HepG2 (cell line): ENCODE data around the gene CLRN2. TPM values are rescaled to one million over a fixed set of nuclear protein-coding genes. Genes with fewer than 3 reads are reported as not detected.

Source experiments
- FOXO1 ChIP-seq: sonication (generic); formaldehyde crosslinking; IDR thresholded peaks from 2 replicates; pipeline ENCODE4 v1.4.0; 2020; ENCODE audit warnings: missing genetic modification reagents
- GABPB1 ChIP-seq: IDR thresholded peaks from 2 replicates; pipeline ENCODE4 v1.6.1; 2016; ENCODE audit warnings: mild to moderate bottlenecking, missing genetic modification reagents, moderate library complexity, missing compliant biosample characterization
- HDAC6 ChIP-seq: fragments of 200-600 bp; sonication (generic); IDR thresholded peaks from 2 replicates; pipeline ENCODE4 v1.7.0; 2017; ENCODE audit warnings: mild to moderate bottlenecking, antibody characterized with exemption, low read length, low read depth
- KLF9 ChIP-seq: IDR thresholded peaks from 2 replicates; pipeline ENCODE4 v1.6.1; 2016; ENCODE audit warnings: low read depth
- SAP130 ChIP-seq: IDR thresholded peaks from 2 replicates; pipeline ENCODE4 v1.6.1; 2016; ENCODE audit warnings: low read depth
- TBX2 ChIP-seq: sonication (generic); formaldehyde crosslinking; IDR thresholded peaks from 2 replicates; pipeline ENCODE4 v1.5.0; 2020; ENCODE audit warnings: missing genetic modification reagents, mild to moderate bottlenecking, borderline replicate concordance
- ZNF276 ChIP-seq: sonication (generic); formaldehyde crosslinking; IDR thresholded peaks from 2 replicates; pipeline ENCODE4 v1.4.0; 2020; ENCODE audit warnings: mild to moderate bottlenecking, low read depth, missing genetic modification reagents
- ZNF317 ChIP-seq: sonication (generic); formaldehyde crosslinking; IDR thresholded peaks from 2 replicates; pipeline ENCODE4 v1.5.0; 2020; ENCODE audit warnings: mild to moderate bottlenecking, missing genetic modification reagents
- ZNF333 ChIP-seq: sonication (generic); formaldehyde crosslinking; IDR thresholded peaks from 2 replicates; pipeline ENCODE4 v1.4.0; 2020; ENCODE audit warnings: mild to moderate bottlenecking, missing genetic modification reagents, borderline replicate concordance
- ZNF343 ChIP-seq: sonication (generic); formaldehyde crosslinking; IDR thresholded peaks from 2 replicates; pipeline ENCODE4 v1.4.0; 2020; ENCODE audit warnings: mild to moderate bottlenecking, missing genetic modification reagents
- ZNF513 ChIP-seq: sonication (generic); formaldehyde crosslinking; conservative IDR thresholded peaks from 2 replicates; pipeline ENCODE4 v1.5.0; 2020; ENCODE audit warnings: missing genetic modification reagents
- ZNF746 ChIP-seq: sonication (generic); formaldehyde crosslinking; IDR thresholded peaks from 2 replicates; pipeline ENCODE4 v1.8.0; 2022; ENCODE audit warnings: mild to moderate bottlenecking, missing genetic modification reagents
- ZNF777 ChIP-seq: sonication (generic); formaldehyde crosslinking; IDR thresholded peaks from 2 replicates; pipeline ENCODE4 v1.4.0; 2020; ENCODE audit warnings: missing genetic modification reagents
- ZSCAN20 ChIP-seq: sonication (generic); formaldehyde crosslinking; IDR thresholded peaks from 2 replicates; pipeline ENCODE4 v1.4.0; 2020; ENCODE audit warnings: missing genetic modification reagents, mild to moderate bottlenecking, borderline replicate concordance
- polyA plus RNA-seq, 8 experiments: library from polyadenylated mRNA; depleted of rRNA in 3 of 8; stranded (reverse) in 7 of 8; unstranded in 1 of 8; fragments of >200 nt; fragmentation: Illumina TruSeq in 4 of 8; extraction: Trizol in 4 of 8; gene quantifications; 2 replicates each; pipeline versions ENCODE4 v1.2.1 to v1.2.3, GENCODE V29; 2011 to 2016; ENCODE audit warnings: low read depth in 4 of 8, missing spikeins in 1 of 8, mixed read lengths in 1 of 8; ENCODE audit not compliant: insufficient read depth in 1 of 8
- total RNA-seq, 5 experiments: library from RNA; depleted of rRNA; stranded (reverse); fragments of >200 nt; fragmentation: Illumina TruSeq; extraction: Trizol; gene quantifications; 2 replicates each; pipeline ENCODE4 v1.2.3, GENCODE V29; 2016; ENCODE audit warnings: low read depth in 1 of 5
- TF ChIP-seq, protein P1 (sequence below): sonication (generic); formaldehyde crosslinking; IDR thresholded peaks from 2 replicates; pipeline ENCODE4 v1.4.0; 2020; ENCODE audit warnings: missing genetic modification reagents
- TF ChIP-seq, protein P2 (sequence below): sonication (generic); formaldehyde crosslinking; IDR thresholded peaks from 2 replicates; pipeline ENCODE4 v1.4.0; 2020; ENCODE audit warnings: missing genetic modification reagents
- TF ChIP-seq, protein P3 (sequence below): IDR thresholded peaks from 2 replicates; pipeline ENCODE4 v1.6.1; 2016; ENCODE audit warnings: low read depth, control low read depth

CLRN2 gene
- total and polyA plus RNA-seq, 2 of the 13 experiments (the other 11 are each of a cell fraction or from before 2014, with no cell fraction given): not detected

DNA sequence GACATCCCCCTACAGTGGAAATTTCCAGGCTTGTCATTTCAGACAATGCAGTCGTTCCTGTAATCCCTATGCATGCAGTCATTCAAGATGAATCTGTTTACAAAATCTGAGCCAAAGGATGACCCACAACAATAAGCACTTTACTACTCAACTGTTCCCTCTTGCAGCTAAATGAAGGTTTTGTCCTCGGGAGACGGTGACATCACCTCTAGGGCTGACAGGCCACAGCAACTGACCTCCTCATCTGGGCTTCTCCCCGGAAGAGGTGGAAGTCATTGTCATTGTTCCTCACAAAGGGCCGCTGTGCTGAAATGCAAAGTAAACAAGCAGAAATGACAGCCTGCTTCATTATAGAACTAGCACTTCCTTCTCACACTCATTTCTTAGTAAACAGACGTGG is 29.2 kb downstream of the CLRN2 start (continued):
- TF ChIP-seq, protein P1, sequence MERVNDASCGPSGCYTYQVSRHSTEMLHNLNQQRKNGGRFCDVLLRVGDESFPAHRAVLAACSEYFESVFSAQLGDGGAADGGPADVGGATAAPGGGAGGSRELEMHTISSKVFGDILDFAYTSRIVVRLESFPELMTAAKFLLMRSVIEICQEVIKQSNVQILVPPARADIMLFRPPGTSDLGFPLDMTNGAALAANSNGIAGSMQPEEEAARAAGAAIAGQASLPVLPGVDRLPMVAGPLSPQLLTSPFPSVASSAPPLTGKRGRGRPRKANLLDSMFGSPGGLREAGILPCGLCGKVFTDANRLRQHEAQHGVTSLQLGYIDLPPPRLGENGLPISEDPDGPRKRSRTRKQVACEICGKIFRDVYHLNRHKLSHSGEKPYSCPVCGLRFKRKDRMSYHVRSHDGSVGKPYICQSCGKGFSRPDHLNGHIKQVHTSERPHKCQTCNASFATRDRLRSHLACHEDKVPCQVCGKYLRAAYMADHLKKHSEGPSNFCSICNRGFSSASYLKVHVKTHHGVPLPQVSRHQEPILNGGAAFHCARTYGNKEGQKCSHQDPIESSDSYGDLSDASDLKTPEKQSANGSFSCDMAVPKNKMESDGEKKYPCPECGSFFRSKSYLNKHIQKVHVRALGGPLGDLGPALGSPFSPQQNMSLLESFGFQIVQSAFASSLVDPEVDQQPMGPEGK (CRISPR knock-in tag): peak; percentile 44; the same call in 1 of the 2 replicates
- TF ChIP-seq GABPB1 (CRISPR knock-in tag) (peak; percentile 61), ZSCAN20 (CRISPR knock-in tag) (no peak), ZNF333 (CRISPR knock-in tag) (no peak), KLF9 (CRISPR knock-in tag) (no peak), TBX2 (CRISPR knock-in tag) (peak; percentile 94), FOXO1 (CRISPR knock-in tag) (peak; percentile 91), ZNF746 (CRISPR knock-in tag) (no peak), HDAC6 (no peak), ZNF343 (CRISPR knock-in tag) (peak; percentile 98), ZNF276 (CRISPR knock-in tag) (no peak), ZNF777 (no peak), ZNF317 (no peak), SAP130 (CRISPR knock-in tag) (peak; percentile 91), ZNF513 (no peak)
- TF ChIP-seq, protein P2, sequence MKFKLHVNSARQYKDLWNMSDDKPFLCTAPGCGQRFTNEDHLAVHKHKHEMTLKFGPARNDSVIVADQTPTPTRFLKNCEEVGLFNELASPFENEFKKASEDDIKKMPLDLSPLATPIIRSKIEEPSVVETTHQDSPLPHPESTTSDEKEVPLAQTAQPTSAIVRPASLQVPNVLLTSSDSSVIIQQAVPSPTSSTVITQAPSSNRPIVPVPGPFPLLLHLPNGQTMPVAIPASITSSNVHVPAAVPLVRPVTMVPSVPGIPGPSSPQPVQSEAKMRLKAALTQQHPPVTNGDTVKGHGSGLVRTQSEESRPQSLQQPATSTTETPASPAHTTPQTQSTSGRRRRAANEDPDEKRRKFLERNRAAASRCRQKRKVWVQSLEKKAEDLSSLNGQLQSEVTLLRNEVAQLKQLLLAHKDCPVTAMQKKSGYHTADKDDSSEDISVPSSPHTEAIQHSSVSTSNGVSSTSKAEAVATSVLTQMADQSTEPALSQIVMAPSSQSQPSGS (CRISPR knock-in tag): peak; percentile 98
- TF ChIP-seq, protein P3, sequence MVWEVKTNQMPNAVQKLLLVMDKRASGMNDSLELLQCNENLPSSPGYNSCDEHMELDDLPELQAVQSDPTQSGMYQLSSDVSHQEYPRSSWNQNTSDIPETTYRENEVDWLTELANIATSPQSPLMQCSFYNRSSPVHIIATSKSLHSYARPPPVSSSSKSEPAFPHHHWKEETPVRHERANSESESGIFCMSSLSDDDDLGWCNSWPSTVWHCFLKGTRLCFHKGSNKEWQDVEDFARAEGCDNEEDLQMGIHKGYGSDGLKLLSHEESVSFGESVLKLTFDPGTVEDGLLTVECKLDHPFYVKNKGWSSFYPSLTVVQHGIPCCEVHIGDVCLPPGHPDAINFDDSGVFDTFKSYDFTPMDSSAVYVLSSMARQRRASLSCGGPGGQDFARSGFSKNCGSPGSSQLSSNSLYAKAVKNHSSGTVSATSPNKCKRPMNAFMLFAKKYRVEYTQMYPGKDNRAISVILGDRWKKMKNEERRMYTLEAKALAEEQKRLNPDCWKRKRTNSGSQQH (CRISPR knock-in tag): no peak
